ENCODE results near the gene JAK2. TPM values are rescaled to one million over a fixed set of nuclear protein-coding genes. Genes with fewer than 3 reads are reported as not detected.
A peak's percentile ranks its signal among the peaks of the same experiment; 100 is the strongest.

Gene JAK2
- total RNA-seq, 1 donor from 2014 or later, result 15.8 TPM

DNA sequence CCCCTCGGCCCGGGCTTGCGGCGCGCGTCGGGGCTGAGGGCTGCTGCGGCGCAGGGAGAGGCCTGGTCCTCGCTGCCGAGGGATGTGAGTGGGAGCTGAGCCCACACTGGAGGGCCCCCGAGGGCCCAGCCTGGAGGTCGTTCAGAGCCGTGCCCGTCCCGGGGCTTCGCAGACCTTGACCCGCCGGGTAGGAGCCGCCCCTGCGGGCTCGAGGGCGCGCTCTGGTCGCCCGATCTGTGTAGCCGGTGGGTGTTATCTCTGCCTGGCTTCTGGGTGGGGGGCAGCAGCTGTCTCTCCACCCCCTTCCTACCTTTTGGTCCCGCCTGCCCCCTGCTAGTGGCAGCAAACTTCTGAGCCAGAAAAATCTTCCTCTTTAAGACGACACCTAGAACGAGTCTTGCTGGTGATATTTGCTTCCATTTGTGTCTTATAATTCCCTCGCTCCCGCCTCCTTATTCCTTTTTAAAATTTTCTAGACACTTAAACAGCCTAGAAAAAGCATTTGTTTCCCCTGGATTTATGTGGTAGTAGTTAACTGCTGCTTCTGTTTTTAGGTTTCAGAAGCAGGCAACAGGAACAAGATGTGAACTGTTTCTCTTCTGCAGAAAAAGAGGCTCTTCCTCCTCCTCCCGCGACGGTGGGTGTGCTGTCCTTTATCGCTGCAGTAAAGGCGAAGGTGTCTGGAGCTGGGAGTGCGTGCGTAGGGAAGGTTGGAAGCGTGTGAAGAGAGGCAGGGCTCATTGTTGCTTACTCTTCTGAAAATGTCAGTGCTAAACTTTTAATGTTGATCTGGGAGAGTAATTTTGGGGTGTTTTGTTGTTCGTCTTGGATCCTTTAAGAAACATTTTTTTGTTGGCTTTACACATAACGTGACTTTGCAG is 554 bp downstream of the JAK2 start:
- no peak for DNase-seq (ENCODE audit: low spot score)
- H3K4me1 Mint-ChIP-seq (ENCODE audit: low read depth), result peaks cover 25% of the 10 kb centered on the region
- no peaks in the 10 kb centered on the region for H3K9me3 Mint-ChIP-seq (ENCODE audit: low read depth)
- peak overlapping the region; percentile 90 for H3K27ac Mint-ChIP-seq (ENCODE audit: unreplicated experiment)
- H3K4me3 Mint-ChIP-seq (ENCODE audit: unreplicated experiment), result peak overlapping the region; percentile 76
- peak; percentile 45 for TF ChIP-seq CTCF (IDR thresholded peaks at IDR 0.05)
- H3K36me3 Mint-ChIP-seq (ENCODE audit: low read depth), result no peaks in the 10 kb centered on the region
- H3K27me3 Mint-ChIP-seq (ENCODE audit: low read depth), result no peaks in the 10 kb centered on the region

DNA sequence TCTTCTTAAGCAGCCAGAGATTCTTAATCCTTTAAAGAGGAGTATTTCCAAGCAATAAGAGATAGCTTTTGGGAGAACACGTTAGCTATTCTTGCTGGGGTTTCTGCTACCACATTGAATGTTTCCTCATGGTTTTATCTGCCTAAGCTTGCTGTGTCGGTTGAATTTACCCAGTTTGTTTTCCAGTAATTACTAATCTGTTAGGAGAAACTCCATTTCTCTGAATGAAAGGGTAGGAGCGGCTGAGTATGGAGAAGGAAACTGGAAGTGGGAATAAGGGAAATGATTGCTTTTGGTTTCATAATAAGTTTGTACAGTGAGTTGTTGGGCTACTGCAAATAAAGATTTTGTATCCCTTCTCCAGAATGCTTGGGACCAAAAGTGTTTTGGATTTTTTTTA is 1.2 kb downstream of the JAK2 start:
- DNase-seq (ENCODE audit: low spot score), result no peak
- no peak for TF ChIP-seq CTCF (IDR thresholded peaks at IDR 0.05)
- H3K4me1 Mint-ChIP-seq (ENCODE audit: low read depth), result peaks cover 25% of the 10 kb centered on the region
- H3K27ac Mint-ChIP-seq (ENCODE audit: unreplicated experiment), result peak overlapping the region; percentile 90
- H3K4me3 Mint-ChIP-seq (ENCODE audit: unreplicated experiment), result peak overlapping the region; percentile 76
- no peaks in the 10 kb centered on the region for H3K9me3 Mint-ChIP-seq (ENCODE audit: low read depth)
- H3K36me3 Mint-ChIP-seq (ENCODE audit: low read depth), result no peaks in the 10 kb centered on the region
- H3K27me3 Mint-ChIP-seq (ENCODE audit: low read depth), result no peaks in the 10 kb centered on the region

GRCh38 chr9:4986783-4987182 is 1.7 kb downstream of the JAK2 start:
- H3K4me3 Mint-ChIP-seq (ENCODE audit: unreplicated experiment), result peak overlapping the region; percentile 76
- H3K36me3 Mint-ChIP-seq (ENCODE audit: low read depth), result peaks cover 2% of the 10 kb centered on the region
- no peak for DNase-seq (ENCODE audit: low spot score)
- no peak overlapping the region for H3K27ac Mint-ChIP-seq (ENCODE audit: unreplicated experiment)
- peaks cover 25% of the 10 kb centered on the region for H3K4me1 Mint-ChIP-seq (ENCODE audit: low read depth)
- no peaks in the 10 kb centered on the region for H3K9me3 Mint-ChIP-seq (ENCODE audit: low read depth)
- TF ChIP-seq CTCF (IDR thresholded peaks at IDR 0.05), result no peak
- H3K27me3 Mint-ChIP-seq (ENCODE audit: low read depth), result no peaks in the 10 kb centered on the region

- H3K9me3 Mint-ChIP-seq (ENCODE audit: low read depth), result peaks cover 7% of the 10 kb centered on the region
- H3K4me1 Mint-ChIP-seq (ENCODE audit: low read depth), result peaks cover 25% of the 10 kb centered on the region
- no peak overlapping the region for H3K4me3 Mint-ChIP-seq (ENCODE audit: unreplicated experiment)
- peak; percentile 91 for TF ChIP-seq CTCF (IDR thresholded peaks at IDR 0.05)
- H3K36me3 Mint-ChIP-seq (ENCODE audit: low read depth), result peaks cover 14% of the 10 kb centered on the region
- no peak overlapping the region for H3K27ac Mint-ChIP-seq (ENCODE audit: unreplicated experiment)
- DNase-seq (ENCODE audit: low spot score), result no peak
- no peaks in the 10 kb centered on the region for H3K27me3 Mint-ChIP-seq (ENCODE audit: low read depth)
Measured at GRCh38 chr9:4987961-4988421, 2.9 kb downstream of the JAK2 start.

GRCh38 chr9:4992872-4993271 is 7.8 kb downstream of the JAK2 start:
- TF ChIP-seq CTCF (IDR thresholded peaks at IDR 0.05), result no peak
- Mint-ChIP-seq H3K36me3 (ENCODE audit: low read depth) (peaks cover 23% of the 10 kb centered on the region), H3K27ac (ENCODE audit: unreplicated experiment) (no peak overlapping the region), H3K9me3 (ENCODE audit: low read depth) (peaks cover 11% of the 10 kb centered on the region), H3K27me3 (ENCODE audit: low read depth) (no peaks in the 10 kb centered on the region), H3K4me1 (ENCODE audit: low read depth) (peaks cover 22% of the 10 kb centered on the region), H3K4me3 (ENCODE audit: unreplicated experiment) (no peak overlapping the region)
- no peak for DNase-seq (ENCODE audit: low spot score)
